ENCODE data around the gene AGAP1.
"Not testable (repeated sequence)": the region's sequence is repeated elsewhere in the genome, so short reads cannot be mapped to it uniquely, and the experiment has no call there.

Gene AGAP1

DNA sequence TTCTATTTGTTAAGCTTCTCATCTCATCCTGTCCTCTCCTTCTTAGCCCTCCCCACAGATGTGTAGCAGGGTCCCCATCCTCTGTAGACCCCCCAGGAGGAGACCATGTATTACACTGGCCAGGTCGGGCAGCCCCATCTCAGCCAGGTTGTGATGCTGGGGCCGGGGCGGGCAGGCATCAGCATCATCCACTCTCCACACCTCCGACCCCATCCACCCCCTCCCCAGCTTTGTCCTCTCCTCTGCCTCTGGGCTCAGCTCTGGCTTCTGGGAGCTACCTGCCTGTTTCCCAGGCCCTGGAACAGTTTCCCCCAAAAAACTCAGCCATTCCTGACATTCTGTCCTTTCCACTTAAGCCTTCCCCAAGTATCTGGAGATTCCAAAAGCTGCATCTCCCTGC, 625.2 kb downstream of the AGAP1 start:
- FAIRE-seq, result no peak

DNA sequence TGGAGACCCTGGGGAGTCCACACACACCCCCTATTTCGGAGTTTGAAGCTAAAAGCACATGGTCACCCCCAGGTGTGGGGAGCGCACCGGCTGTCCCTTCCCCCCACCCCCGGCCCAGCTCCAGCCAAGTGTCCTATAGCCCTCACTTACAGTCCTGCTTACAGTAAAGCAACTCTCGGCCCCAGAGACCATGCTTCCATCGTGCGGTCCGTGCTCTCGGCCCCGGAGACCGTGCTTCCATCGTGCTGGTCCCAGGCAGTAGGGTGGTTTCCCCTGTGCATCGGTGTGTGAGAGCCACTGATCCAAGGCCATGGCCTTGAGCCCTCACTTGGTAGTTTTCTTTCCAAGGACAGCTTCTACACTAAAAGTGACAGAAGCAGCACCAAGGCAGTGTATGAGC, 625.6 kb downstream of the AGAP1 start:
- no peak for FAIRE-seq

DNA sequence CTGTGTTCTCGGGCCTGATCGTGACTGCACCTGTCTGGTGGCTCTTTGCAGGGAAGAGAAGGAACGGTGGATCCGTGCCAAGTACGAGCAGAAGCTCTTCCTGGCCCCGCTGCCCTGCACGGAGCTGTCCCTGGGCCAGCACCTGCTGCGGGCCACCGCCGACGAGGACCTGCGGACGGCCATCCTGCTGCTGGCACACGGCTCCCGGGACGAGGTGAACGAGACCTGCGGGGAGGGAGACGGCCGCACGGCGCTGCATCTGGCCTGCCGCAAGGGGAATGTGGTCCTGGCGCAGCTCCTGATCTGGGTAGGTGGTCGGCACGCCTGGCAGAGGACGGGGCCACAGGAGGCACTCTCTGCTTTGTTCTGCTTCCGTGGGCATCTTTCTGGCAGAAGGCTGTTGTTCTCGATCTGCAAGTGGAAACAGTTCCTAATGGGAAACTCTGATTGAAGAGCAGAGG, 626.3 kb downstream of the AGAP1 start:
- FAIRE-seq, result no peak

DNA sequence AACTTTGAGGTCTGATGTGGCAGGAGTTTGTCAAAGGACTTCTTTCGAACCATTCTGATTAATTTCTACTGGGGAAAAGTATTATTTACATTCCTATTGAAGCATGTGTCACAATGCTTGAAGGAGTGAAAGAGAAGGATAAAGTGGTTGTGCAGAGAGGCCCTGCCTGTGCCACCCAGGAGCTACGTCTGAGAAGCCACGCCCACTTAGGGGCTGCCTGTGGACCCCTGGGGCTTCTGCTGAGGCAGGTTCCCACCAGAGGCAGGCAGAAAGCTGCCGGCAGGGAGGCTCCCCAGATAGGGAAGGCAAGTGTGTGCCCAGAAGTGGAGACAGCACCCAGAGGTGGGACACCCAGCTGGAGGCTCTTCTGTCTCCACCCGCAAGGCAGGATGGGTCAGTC, 627.0 kb downstream of the AGAP1 start:
- FAIRE-seq, result no peak

DNA sequence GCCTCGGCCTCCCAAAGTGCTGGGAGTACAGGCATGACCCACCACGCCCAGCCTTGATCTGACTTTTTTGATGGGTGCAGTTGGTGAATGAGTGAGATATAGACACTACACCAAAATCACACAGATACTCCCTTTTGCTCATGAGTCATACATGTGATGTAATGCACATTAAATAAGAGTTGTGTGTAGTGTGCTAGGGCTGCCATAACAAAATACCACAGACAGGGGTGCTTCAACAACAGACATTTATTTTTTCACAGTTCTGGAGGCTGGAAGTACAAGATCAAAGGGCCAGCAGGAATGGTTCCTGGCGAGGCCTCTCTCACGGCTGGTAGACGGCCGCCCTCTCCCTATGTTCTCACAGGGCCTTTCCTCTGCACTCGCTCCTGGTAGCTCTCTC, 627.7 kb downstream of the AGAP1 start:
- FAIRE-seq, result no peak

DNA sequence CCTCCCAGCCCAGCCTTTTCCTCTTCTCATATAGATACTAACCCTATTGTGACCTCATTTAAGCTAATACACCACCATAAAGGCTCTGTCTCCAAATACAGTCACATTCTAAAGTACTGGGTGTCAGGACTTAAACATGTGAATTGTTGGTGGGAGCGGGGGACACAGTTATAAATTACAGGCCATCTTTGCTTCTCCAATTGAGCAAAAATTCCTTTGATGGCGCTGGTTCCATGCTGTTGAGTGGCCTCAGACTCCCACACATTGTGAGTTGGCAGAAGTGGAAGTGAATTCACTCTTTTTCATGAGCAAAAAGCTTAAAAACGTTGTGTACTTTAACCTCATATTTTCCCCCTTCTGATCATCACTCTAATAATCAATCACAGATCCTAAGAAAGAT, 628.4 kb downstream of the AGAP1 start:
- FAIRE-seq, result no peak

DNA sequence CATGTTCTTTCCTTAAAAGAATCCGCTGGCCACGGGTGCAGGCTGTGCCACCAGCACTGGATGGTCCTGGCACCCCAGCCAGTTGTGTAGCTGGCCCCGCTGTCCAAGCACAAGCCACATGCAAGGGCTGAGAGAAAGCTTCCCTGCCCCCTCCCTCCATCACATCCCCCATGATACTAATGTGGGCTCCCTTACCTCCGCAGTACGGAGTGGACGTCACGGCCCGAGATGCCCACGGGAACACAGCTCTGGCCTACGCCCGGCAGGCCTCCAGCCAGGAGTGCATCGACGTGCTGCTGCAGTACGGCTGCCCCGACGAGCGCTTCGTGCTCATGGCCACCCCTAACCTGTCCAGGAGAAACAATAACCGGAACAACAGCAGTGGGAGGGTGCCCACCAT, 629.9 kb downstream of the AGAP1 start:
- no peak for FAIRE-seq

DNA sequence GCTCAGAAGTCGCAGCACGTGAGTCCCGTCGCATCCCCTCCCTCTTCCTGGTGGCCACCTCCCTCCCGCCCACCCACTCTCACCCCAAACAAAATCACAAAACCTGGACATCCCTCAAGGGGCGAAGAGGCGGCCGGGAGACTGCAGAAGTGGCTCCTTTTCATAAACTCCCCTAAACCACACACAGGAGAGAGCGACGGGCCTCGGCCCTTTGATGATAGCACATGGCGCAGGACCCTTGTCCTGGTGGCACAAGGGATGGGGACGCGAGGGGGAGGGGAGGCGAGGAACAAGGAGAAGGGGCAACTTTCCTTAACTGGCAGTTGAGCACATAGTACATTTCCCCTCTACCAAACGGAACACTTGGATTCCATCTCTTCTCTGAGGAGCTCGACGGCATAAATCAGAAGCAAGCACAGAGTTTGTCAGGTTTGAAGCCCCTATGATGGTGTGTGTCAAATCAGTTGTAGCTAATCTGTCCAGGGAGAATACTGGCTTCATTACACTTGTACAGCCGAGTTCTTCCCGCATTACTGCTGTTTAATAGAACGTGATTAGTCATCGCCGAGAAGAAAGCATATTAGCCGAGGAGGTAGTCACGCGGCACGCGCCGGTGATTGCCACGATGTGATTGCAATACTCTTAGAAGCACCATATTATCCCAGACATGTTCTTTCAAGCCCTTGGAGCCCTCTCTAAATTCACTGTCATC, 630.5 kb downstream of the AGAP1 start:
- no peak for FAIRE-seq

DNA sequence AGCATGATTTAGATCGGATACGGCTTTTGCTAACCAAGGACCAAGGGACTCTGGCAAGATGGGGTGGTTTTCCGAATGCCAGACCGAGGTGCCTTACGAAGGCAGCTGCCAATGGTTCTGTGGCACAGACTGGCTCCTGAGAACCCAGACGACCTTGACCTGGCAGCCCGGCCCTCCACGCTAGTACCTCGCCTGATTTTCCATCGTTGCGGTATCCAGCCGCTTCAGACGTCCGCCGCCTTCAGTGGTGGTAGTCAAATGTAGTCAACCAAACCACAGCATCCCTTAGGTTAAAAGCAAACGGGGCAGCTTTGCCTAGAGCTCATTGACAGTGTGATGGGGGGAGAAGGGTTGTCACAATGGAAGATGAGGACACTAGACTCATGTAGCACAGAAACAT, 631.7 kb downstream of the AGAP1 start:
- no peak for FAIRE-seq

DNA sequence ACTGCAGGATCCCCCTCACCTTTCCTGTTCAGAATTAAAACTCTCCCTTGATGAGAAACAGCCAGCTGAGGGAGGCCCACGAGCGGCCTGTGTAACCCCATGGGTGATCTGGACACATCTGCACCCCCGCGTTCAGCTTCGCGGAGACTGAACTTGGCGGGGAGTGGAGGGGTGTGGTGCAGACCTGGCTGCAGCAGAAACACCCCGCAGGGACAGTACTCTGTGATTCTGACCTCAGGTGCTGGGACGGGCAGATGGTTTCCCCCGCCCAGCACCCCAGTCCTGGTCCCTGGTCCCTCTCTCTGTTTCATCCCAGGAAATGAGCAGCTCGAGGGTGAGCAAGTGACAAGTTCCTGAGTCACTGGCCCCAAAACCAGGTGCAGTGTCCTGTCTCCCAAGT, 633.2 kb downstream of the AGAP1 start:
- no peak for FAIRE-seq

DNA sequence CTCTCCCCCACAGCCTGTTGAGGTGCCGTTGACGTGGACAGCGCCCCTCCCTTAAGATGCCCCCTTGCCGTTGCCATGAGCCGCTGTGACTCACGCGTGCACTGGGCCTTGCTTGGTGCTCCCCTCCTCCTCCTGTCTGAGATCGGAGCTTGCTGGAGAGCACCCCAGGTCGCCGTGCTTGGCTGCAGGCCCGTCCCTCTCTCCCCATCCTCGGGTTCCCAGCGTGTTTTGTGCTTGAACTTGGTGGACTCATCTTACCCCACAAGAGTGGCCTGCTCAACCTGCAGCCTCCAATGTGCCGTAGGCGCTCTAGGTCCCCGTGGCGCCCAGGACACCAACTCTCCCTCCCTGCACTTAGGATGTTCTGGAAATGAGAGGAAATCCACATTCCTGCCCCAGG, 634.5 kb downstream of the AGAP1 start:
- no peak for FAIRE-seq

DNA sequence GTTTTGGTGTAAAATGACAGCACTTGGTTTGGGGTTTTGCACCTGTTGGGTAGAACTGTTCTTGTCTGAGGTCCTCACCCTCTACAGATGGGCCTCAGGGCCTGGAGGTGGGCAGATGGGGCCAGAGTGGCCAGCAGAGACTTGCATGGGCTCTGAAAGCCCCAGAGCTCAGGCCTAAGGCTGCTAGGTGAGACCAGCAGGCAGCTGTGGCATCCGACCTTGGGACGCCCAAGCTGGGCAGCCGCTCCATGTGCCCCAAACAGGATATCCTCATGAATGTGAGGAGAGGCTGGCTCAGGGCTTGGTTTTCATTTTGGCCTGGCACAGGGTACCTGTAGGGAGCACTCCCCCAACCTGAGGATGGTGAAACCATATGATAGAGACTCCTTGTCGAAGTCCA, 636.1 kb downstream of the AGAP1 start:
- no peak for FAIRE-seq

DNA sequence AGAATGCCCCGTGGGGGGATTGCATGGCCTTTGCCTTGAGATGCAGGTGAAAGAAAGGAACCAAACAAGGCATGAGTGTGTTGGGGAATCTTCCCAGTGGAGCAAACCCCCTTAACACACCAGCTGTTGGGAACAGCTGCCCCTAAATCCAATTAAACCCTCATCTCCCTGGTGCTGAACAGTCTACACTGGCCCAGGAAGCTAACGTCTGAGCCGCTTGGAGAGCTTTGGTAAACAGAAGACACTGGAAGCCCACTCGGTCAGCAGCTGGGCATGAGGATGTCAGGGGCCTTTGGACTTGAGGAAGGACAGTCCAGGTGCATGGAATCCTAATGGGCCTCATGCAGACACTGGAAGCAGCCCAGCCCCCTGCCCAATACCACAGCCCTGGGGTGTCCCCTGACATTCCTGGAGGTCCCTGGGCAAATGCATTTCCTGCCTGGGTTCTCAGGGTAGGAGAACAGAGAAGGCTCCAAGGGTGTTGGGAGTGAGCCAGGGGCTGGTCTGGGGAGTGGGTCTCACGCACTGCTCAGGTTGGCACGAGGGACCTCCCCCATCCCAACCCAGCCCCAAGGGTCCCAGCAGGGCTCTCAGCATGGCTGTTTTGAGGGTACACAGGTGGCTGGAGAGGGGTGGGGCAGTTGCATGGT, 636.6 kb downstream of the AGAP1 start:
- no peak for FAIRE-seq

DNA sequence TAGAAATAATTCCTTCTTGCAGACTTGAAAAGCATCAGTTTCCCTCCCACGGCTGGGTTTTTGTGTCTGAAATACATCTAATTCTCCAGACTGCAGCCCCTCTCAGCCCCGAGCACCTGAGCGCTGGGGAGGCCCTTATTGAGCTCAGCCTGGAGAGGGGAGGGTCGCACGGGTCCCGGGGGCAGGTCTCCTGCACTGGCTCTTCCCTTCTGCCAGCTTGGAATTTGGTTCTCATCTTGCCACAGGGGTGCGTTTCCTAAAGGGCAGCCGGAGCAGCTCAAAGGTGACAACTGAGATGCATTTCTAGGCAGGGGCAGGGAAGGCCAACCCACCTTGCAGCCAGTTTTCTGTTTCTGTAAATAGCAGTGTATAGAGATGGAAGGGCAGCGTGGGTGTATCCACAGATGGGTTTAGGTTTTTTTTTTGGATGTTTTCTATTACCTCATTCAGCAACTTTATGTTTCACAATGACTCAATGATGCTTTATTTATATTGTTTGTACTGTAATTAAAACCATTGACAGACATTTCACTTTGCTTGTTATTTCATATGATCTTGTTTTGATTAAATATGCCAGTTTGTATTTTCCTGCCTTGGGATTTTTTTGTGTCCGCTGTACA, 637.3 kb downstream of the AGAP1 start:
- FAIRE-seq, result no peak

DNA sequence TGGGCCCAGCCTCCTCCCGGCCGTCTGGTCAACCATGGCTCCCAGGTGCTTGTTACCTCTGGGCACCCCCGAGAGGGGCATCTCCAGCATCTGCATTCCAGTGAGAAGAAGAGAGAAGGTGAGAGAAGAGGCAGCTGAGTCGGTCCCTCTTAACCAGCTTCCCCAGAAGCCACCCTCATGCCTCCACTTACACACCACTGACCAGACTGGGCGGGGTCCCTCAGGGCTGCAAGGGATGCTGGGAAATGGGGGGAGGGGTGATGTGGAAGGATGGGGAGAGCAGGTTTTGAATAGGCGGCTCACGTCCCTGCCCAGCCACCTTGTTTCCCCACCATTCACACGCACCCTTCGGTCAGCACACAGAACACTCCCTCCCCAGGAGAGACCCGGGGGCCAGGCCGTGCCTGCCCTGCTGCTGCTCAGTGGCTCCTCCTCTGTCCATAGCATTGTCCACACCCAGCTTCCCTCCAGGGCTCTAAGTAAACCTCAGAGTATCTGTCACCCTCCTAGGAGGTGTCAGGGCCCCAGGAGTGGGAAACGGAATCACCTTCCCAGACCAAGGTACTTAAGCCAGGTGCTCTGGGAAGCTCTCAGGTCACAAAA, 639.7 kb downstream of the AGAP1 start:
- no peak for FAIRE-seq

DNA sequence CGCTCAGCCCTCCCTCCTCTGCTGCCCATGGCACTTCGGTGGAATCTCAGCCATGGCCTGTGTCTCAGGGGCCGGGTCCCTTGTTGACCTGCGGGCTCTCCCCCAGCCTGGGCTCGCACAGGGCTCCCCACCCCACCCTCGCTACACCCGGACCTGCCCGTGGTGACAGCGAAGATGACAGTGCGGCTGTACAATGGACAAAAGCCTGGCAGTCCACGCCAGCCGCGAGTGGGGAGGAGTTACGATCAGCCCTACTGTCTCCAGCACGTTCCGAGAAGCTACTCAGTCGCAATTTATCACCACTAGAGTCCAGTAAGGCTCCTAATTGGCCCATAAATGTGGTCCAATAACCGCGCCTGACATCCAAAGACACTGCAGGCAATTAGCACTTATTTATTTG, 642.7 kb downstream of the AGAP1 start:
- FAIRE-seq, result no peak

DNA sequence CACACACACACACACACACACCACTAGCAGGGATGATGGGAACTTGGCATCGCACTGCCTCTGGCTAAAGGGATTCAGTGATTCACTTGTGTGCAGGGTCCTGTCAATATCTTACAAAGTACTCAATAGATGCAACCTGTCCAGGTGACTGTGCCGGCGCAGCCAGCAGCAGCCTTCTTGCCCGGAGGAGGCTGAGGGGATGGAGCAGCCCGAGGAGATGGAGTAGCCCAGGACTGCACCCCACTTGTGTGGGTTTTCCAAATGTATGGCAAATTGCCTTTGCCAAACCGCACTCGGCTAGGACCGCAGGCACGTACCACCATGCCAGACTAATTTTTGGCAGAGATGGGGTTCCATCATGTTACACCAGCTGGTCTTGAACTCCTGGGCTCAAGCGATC, 643.2 kb downstream of the AGAP1 start:
- no peak for FAIRE-seq

DNA sequence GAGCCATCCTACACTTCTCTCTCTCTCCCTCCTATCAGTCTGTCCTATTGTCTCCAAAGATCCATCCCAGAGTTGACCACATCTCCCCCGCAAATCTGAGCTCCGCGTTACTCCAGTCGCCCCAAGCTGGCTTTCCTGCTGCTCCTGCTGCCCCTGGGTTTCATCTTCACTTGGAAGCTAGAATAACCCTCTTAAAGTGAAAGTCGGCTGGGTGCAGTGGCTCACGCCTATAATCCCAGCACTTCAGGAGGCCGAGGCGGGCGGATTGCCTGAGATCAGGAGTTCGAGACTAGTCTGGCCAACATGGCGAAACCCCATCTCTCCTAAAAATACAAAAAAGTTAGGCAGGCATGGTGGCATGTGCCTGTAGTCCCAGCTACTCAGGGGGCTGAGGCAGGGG, 647.8 kb downstream of the AGAP1 start:
- not testable (repeated sequence) for FAIRE-seq

DNA sequence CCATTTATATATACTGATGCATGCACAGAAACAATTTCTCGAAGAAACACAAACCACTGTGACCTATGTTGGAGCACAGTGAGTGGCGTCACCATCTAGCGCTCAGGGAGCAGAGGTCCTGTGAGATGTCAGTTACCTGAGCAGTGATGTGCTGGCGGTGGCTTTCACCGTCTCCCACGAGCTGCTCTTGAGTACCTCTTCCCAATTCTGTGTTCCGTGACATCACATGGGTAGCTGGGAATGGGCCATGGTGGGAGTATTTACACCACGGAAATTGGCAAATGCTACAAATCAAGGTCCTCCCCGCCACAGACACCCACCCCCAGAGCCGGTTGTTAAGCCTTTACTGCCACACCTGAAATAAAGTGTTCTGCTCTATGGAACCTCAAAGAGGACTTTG, 650.0 kb downstream of the AGAP1 start:
- FAIRE-seq, result no peak

DNA sequence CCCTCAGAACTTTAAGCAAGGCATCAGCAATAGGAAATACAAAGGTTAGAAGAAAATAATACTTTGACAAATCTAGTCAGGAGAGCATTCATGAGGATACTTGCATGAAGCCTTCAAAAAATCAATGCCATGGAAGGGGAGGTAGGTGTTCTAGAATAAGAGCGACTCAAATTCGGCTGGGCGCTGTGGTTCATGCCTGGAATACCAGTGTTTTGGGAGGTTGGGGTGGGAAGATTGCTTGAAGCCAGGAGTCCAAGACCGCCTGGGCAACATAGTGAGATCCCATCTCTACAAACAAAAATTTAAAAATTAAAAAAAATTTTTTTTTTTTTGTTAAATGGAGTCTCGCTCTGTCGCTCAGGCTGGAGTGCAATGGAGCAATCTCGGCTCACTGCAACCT, 652.6 kb downstream of the AGAP1 start:
- FAIRE-seq, result no peak

DNA sequence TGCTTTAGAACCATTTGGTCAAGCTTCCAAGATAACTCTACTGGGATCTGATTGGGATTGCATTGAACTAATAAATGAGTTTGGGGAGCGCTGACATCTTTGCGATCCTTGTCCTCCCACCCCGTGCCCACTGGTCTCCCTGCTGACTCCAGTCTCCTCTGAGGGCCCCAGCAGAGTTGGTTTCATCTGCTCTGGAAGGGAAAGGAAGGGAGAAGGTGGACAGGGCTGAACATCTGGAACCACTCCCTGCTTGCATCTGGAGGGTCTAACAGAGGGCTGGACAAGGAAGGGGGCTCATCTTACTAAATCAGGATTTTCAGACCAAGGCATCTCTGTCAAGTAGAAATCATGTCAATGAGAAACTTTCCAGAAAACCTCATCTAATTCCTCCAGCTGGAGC, 661.6 kb downstream of the AGAP1 start:
- no peak for FAIRE-seq

DNA sequence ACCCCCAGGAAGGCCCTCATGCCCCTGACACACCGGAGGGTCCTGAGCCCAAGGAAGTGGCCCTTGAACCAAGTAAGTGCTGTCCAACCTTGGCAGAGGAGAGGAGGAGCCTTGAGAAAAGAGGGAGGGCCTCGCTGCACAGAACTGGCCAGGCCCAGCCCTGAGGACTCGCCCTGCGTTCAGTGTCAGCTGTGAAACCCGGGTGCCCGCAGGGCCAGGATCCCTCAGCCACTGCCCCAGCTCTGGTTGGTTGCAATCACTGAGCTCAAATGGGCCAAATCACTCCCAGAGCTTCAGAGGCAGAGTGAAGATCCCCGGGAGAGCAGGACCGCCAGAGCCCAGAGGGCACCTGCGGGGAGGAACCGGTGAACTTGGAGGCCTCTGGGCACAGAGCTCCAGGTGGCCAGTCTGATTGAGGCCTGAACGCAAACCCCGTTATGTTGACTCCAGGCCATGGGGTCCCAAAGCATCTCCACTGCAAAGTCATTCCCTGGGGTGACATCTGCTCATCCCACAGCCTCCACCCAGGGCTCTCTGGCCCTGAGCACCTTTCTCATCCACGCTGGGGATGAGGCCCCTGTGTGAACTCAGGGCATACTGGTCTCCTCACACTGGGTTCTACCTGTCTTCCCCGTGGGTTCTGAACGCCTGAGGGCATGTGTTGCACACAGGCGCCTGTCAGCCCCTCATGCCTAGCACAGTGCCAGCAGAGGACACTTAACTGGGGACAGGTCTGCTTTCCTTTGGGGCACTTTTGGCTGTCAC, 662.4 kb downstream of the AGAP1 start:
- no peak for FAIRE-seq

DNA sequence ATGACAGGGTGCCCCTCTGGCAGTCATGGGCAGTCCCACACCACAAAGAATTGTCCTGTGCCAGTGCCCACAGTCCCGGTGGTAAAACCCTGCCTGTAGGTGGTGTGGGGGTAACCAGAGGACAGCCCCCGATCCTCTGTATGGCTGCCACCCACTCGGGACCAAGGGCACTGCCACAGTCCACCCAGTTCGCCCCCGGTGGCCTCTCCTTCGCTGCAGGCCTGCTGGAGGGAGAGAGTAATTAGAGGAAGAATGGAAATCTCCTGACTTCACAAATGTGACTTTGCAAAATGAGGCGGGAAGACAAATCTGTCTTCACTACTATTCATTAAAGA, 663.0 kb downstream of the AGAP1 start:
- FAIRE-seq, result no peak

All from TTC549 (cell line).